IMR-90 (cell line): ENCODE measurements around the gene FGF6.

Experiments
- CTCF ChIP-seq: conservative IDR thresholded peaks from 2 replicates; pipeline ENCODE4 v1.5.1; 2012; ENCODE audit warnings: mild to moderate bottlenecking, low read depth, low read length, improper control_type of control experiment
- ELK1 ChIP-seq: fragments of 150-350 bp; IDR thresholded peaks from 2 replicates; pipeline ENCODE4 v1.6.1; 2016; ENCODE audit warnings: low read depth, mild to moderate bottlenecking, low read length, moderate library complexity, borderline replicate concordance
- RCOR1 ChIP-seq: IDR thresholded peaks from 2 replicates; pipeline ENCODE4 v1.6.1; 2012; ENCODE audit warnings: mild to moderate bottlenecking, low read length, improper control_type of control experiment; ENCODE audit not compliant: insufficient replicate concordance

GRCh38 chr12:4407136-4407535 lies 38.5 kb downstream of the FGF6 start:
- TF ChIP-seq CTCF, result no peak
- TF ChIP-seq RCOR1, result no peak
- TF ChIP-seq ELK1, result no peak
